HG02571 (cell line): ENCODE data around the gene SNIP1.
"Not testable (repeated sequence)": the region's sequence is repeated elsewhere in the genome, so short reads cannot be mapped to it uniquely, and the experiment has no call there.

Source experiments
- ATAC-seq: cut with Tn5 transposase; IDR thresholded peaks from one replicate; pipeline ENCODE4 v1.9.1; 2021; ENCODE audit warnings: mild to moderate bottlenecking, moderate library complexity; ENCODE audit not compliant: unreplicated experiment

The SNIP1 gene

DNA sequence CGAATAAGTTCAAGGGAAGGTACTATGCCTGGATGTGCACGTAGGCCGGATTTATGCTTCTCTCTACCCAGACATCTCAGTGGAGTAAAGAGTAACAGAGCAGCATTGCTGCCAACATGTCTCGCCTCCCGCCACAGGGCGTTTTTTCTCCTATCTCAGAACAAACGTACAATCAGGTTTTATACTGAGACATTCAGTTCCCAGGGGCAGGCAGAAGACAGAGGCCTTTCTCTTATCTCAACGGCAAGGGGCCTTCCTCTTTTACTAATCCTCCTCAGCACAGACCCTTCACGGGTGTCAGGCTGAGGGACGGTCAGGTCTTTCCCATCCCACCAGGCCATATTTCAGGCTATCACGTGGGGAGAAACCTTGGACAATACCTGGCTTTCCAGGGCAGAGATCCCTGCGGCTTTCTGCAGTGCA lies 5.9 kb upstream of the SNIP1 start:
- not testable (repeated sequence) for ATAC-seq

DNA sequence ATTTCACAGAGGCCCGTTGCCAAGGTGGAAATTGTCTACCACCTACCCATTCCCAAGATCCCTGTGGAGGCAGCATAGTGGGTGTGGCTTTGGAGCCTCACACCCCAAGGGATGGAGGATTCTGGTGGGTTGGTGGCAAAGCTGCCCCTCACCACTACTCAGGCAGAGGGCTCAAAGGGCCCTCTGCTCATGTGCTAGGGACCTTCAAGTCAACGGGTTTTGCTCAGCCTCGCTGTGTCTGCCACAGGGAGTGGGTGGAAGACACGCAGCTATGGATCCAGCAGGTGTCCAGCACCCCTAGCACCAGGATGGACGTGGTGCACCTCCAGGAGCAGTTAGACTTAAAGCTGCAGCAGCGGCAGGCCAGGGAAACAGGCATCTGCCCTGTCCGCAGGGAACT lies 5.0 kb upstream of the SNIP1 start:
- ATAC-seq = no peak

DNA sequence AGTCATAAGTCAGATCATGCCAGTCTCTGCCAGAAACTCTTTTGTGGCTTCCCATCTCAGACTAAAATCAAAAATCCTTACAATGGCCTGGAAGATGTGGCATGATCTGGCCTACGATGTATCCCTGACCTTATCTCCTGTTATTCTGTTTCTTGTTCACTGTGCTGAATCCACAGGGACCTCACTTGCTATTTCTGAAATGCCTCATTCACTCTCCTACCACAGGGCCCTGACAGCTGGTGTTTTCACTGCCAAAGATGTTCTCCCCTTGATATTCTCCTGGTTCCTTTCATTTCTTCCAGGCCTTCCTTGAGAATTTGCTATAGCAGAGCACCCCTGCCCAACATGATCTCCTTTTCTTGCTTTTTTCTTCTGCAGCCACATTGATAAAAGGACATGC lies 4.3 kb upstream of the SNIP1 start:
- ATAC-seq = no peak

DNA sequence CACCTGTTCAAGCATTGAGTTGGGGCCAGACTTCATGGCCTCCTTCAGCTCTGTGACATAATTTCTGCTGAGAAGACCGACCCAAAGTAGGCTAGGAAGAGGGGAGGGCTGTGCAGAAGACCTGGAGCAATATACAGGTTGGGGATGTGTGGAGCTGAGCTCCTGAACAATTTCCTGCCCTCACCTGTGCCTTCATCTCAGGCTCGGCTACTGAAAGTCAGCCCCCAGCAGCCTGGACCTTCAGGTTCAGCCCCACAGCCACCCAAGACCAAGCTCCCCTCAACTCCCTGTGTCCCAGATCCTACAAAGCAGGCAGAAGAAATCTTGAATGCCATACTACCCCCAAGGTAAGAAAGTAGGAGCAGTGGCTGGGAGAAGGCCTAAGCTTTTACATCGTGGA lies 3.3 kb upstream of the SNIP1 start:
- no peak for ATAC-seq

DNA sequence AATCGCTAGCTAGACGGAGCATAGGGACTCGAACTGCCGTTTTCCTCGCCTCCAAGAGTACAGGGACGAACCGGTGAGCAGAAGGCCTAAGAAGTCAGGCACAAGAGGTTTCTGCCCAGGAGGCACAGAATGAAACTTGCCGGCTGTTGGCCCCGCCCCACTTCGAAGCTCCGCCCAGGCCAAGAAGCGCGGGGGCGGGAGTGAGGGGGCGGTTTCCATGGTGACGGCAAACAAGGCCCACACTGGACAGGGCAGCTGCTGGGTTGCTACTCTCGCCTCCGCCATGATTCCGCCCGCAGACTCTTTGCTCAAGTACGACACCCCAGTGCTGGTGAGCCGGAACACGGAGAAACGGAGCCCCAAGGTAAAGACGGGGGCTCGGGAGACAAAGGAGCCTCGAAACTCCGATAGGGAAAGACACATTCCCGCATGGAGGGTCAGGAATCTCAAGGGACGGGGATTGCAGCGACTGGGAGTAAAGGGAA lies 2.7 kb upstream of the SNIP1 start, which contains the start of gene DNALI1:
Gene DNALI1 (plus strand): TSS at position 229 of the 485 bp plus-strand sequence. CDS start 55 bp downstream, at position 284.
- ATAC-seq = no peak

DNA sequence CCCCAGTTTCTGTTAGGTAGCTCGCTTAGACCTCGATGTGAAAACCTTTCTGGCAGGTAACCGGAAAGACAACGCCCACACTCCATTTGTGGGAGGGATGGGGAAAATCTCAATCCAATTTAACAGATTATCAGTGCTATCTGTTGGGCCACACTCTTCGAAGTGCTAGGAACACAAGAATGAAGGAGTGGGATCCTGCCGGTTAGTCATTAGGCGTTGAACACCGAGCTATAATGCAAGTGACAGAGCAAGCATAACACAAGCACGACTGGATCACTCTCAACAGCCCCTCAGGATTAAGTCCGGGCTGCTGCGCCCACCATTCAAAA lies 531 bp downstream of the SNIP1 start:
- no peak for ATAC-seq

DNA sequence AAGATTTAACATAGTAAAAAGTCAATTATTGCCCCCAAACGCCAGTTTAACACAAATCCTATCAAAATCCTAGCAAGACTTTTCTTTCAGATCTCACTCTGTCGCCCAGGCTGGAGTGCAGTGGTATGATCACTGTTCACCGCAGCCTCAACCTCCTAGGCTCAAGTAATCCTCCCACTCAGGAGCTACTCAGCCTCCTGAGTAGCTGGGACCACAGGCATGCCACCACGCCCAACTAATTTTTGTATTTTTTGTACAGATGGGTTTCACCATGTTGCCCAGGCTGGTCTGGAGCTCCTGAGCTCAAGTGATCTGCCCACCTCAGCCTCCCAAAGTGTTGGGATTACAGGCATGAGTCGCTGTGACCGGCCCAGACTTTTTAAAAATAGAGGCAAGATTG lies 4.8 kb downstream of the SNIP1 start:
- ATAC-seq = no peak

DNA sequence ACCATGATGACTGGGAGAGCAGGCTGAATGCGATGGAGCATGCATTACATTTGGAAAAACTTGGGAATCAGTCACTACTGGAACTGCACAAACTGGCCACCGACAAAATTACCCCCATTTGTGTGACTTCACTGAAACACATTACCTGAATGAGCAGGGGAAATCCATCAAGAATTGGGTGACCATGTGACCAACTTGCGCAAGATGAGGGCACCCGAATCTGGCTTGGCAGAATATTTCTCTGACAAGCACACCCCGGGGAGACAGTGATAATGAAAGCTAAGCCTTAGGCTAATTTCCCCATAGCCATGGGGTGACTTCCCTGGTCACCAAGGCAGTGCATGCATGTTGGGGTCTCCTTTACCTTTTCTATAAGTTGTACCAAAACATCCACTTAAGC lies 9.1 kb downstream of the SNIP1 start:
- ATAC-seq = no peak

DNA sequence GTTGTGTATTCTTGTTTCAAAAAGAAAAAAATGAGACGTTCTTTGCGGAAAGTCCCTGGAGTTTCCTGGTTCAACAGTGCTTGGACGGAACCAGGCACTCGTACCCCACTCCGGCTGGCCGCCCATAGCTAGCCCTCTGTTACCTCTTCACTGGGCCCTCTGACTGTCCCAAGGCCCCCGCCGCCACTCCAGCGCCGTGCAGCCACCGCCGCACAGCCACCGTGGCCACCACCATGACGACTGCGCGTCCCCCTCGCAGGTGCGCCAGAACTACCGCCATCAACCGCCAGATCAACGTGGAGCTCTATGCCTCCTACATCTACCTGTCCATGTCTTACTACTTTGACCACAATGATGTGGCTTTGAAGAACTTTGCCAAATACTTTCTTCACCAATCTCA lies 9.6 kb downstream of the SNIP1 start:
- no peak for ATAC-seq

DNA sequence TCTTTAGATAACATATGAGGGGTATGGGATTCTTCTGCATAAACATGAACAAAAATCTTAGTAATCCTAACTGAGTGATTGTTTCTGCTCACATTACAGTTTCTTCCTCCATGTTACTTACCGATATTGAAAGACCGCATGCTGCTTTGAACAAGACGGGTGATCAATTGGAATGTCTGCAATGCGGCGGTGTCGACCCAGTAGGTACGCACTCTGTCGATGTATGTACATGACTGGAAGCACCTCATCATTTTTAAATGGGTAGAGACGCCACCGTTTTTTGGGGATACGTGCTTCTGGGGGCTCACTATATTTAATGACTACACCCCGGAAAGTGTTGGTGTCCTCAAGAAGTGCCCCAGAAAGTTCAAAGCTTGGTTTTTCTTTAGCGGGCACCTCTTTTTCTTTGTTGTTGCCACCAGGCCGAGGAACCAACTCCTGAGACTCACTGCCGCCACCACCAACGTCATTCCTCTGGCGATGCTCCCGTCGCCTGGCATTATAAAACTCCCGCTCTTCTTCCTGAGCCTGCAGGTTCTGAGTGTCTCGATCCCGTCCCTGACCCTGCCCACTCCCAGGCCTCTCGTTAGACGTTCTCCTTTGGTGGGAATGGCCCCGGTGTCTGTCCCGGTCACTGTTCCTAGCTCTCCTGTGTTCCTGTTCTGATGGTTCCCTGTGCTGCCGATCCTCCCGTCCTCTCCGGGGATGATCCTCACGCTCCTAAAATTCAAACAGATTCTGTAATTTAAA lies 13.9 kb downstream of the SNIP1 start:
- no peak for ATAC-seq

DNA sequence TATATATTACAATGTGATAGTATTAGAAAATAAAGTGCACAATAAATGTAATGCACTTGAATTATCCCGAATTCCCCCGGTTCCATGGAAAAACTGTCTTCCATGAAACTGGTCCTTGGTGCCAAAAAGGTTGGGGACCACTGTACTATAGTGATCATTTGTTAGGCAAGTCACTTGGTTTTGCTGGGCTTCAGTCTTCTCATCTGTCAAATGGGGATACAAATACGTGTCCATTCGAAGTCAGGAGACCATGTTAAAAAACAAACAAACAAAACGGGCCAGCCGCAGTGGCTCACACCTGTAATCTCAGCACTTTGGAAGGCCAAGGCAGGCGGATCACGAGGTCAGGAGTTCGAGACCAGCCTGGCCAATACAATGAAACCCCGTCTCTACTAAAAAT lies 14.9 kb downstream of the SNIP1 start:
- ATAC-seq = not testable (repeated sequence)

DNA sequence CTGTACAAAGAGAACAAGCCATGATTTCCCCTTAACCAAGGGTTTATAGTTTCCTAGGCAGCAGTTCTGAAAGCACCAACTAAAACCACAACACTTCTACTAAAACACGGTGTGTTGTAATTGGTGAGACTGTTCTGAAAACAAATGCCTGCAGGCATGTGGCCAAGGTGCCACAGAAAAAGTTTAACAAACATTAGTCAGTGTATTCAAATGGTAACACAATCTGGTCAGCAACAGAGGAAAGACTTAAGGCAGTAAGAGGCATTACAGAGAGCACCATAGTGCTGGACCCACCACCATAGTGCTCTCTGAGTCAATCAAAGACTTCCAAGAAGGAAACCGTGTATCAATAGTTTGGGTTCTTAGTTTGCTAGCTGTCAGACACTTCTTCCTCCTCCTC lies 16.7 kb downstream of the SNIP1 start:
- no peak for ATAC-seq

DNA sequence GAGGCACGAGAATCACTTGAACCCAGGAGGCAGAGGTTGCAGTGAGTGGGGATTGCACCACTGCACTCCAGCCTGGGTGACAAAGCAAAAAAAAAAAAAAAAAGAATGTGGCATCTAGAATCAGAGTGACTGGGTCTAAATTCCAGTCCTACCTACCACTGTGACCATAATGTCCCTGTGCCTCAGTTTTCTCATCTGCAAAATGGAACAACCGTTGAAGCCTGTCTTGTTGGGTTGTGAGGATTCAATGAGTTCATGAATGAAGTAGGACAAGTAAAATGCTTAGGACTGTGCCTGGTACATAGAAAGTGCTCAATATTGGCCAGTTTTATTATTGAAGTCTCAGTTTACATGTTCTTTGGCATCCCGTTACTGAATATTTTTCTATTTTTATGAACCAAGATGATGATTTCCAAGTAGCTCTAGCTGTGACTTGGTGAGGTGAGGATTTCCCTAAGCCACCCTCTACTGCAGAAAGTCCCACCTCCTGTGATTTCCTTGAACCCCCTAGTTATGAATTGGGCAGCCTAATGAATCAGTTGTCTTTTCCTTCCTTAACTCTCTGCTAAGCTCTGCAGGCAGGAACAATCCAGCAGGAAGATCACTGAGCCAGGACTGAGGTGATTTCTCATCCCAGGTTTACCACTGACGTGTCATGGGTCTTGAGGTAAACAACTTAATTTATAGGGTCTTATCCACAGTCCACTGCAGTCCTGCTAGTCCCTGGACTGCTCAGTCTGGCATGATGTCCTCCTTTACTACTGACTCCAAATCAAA lies 20.6 kb downstream of the SNIP1 start:
- ATAC-seq = no peak

DNA sequence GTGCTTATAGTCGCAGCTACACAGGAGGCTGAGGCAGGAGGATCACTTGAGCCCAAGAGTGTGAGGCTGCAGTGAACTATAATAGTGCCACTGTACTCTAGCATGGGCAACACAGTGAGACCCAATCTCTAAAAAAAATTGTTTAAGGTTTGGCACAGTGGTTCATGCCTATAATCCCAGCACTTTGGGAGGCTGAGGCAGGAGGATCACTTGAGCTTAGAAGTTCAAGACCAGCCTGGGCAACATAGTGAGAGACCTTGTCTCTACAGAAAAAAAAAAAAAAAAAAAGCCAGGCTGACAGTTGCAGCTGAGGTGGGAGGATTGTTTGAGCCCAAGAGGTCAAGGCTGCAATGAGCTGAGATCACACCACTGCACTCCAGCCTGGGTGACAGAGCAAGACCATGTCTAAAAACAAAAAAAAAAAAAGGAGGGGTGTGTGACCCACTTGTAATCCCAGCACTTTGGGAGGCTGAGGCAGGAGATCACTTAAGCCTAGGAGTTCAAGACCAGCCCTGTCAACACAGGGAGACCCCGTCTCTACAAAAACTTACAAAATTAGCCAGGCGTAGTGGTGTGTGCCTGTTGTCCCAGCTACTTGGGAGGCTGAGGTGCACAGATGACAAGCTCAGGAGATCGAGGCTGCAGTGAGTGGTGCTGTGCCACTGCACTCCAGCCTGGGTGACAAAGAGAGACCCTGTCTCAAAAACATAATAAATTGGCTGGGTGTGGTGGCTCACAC lies 21.5 kb downstream of the SNIP1 start:
- not testable (repeated sequence) for ATAC-seq

DNA sequence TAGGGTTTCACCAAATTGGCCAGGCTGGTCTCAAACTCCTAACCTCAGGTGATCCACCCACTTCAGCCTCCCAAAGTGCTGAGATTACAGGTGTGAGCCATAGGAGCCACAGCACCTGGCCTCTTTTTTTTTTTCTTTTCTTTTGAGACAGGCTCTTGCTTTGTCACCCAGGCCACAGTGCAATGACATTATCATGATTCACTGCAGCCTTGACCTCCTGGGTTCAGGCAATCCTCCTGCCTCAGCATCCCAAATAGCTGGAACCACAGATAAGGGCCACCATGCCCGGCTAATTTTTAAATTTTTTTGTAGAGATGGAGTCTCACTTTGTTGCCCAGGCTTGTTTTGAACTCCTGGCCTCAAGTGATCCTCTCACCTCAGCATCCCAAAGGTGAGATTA lies 24.2 kb downstream of the SNIP1 start:
- ATAC-seq = not testable (repeated sequence)

DNA sequence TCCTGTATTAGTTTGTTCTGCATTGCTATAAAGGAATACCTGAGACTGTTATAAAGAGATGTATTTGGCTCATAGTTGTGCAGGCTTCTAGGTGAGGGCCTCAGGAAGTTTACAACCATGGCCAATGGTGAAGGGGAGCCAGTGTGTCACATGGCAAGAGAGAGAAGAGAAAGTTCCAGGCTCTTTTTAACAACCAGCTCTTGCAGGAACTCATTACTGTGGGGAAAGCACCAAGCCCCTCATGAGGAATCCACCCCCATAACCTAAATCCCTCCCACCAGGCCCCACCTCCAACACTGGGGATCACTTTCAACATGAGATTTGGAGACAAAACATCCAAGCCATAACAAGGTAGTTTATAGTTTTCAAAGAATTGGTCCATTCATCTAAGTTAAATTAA lies 34.5 kb downstream of the SNIP1 start:
- no peak for ATAC-seq

DNA sequence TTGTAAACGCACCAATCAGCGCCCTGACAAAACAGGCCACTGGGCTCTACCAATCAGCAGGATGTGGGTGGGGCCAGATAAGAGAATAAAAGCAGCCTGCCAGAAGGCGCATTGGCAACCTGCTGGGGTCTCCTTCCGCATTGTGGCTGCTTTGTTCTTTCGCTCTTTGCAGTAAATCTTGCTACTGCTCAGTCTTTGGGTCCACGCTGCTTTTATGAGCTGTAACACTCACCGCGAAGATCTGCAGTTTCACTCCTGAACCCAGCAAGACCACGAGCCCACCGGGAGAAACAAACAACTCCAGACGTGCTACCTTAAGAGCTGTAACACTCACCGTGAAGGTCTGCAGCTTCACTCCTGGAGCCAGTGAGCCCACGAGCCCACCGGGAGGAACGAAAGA lies 35.2 kb downstream of the SNIP1 start:
- not testable (repeated sequence) for ATAC-seq

DNA sequence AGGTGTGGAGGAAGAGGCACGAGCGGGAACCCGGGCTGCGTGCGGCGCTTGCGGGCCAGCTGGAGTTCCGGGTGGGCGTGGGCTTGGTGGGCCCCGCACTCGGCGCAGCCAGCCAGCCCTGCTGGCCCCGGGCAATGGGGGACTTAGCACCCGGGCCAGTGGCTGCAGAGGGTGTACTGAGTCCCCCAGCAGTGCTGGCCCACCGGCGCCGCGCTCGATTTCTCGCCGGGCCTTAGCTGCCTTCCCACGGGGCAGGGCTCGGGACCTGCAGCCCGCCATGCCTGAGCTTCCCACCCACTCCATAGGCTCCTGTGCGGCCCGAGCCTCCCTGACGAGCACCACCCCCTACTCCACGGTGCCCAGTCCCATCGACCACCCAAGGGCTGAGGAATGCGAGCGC lies 35.9 kb downstream of the SNIP1 start:
- not testable (repeated sequence) for ATAC-seq

DNA sequence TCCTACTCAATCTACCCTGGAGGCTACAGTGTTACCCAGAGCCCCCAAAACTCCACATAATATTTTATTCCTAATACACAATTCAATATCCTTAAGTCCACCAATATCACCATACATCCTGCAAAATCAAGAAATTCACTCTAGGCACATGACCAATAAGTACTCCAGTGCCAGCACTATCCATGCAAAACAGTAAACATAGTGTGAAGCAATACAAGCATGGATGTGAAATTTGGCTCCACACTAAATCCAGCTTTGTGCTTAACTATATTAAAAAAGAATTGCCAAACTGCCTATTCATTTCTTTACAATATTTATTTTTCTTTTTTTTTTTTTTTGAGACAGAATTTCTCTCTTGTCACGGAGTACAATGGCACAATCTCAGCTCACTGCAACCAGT lies 36.5 kb downstream of the SNIP1 start:
- no peak for ATAC-seq

DNA sequence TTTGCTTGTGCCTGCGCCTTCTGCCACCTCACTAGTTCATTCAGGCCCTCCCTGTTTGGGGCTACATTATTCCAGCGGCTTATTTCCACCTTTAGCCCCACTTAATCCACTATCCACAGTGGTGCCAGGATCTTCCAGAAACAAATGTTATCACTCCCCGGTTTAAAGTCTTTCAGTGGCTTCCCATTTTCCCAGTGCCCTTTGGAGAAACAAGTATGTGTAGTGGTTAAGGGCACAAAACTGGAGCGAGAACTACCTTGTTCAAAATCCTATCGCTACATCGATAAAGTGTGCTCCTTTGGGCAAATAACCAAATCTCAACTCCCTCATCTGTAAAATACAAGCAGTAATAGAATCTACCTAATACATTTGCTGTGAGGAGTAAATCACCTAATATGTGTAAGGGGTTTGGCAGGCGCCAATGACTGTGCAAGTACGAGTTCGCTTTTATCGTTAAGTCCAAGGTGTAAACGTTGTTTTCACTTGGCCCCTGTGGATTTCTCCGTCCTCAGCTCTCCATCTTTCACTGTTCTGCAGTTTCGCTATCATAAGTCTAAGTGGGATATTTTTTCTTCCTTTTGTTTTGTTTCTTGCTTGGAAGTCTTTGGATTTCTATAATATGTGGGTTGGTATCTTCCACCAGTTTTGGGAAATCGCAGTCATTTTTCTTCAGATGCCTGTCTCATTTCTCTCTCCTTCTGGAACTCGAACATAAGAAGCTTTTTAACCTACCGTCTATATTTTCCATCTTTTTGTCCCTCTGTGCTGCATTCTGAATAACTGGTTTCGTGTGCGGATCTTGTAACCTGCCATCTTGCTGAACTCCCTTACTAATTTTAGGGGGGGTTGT lies 38.7 kb downstream of the SNIP1 start:
- ATAC-seq = no peak
